ENCODE measurements around the gene CLK1. TPM values are rescaled to one million over a fixed set of nuclear protein-coding genes. Genes with fewer than 3 reads are reported as not detected.

The CLK1 gene
- total and polyA plus RNA-seq, 2 of the 13 experiments (the other 11 are each of a cell fraction or from before 2014, with no cell fraction given), result 66.6 to 101 TPM

DNA sequence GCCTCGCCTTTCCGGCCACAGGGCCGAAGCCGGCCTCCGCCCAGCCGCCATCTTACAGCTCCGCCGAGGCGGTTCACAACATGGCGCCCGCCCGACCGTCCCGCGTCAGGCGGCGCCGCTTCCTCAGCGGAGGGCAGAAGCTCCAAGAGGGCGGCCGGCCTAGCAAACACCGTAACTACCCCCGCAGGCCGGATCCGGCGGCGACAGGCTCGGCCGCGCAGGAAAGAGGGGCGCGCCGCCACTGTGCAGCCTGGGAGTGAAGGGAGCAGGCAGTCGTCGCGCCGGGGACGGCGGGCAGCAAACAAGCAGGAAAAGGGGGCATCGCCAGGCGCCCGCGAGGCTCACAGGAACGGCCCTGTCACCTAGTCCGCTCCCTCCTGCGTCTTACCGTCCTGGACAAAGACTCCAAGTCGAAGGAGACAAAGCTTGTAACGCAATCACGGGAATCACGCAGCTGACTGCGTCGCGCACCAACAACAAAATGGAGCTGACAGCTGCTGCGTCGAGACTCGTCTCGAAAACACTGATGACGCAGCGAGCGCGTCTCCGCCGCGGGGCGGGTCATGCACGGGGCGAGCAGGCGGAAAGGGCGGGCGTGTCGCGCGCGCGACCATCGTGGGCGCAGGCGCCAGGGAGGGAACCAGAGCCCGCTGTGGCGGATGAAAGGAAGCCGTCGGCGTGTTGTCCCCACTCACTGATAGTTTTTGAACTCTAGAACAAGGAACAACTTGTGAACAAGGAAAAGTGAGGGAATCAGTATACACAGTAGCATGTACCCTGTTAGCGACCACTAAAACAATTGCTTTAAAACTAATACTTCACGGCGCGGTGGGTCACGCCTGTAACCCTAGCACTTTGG, at the start of gene CLK1 (continued):
- TF ChIP-seq MLXIP (CRISPR knock-in tag; IDR thresholded peaks at IDR 0.05; ENCODE audit: borderline replicate concordance) (peak; percentile 83), MED8 (CRISPR knock-in tag; IDR thresholded peaks at IDR 0.05; ENCODE audit: insufficient replicate concordance) (no peak), JUN (CRISPR knock-in tag; IDR thresholded peaks at IDR 0.05) (peak; percentile 86), ZNF326 (CRISPR knock-in tag; IDR thresholded peaks at IDR 0.05; ENCODE audit: borderline replicate concordance) (no peak), SMARCE1 (IDR thresholded peaks at IDR 0.05; ENCODE audit: borderline replicate concordance) (no peak), PRDM15 (CRISPR knock-in tag; IDR thresholded peaks at IDR 0.05) (no peak), ZNF562 (CRISPR knock-in tag; IDR thresholded peaks at IDR 0.05; ENCODE audit: borderline replicate concordance) (no peak), ZNF101 (CRISPR knock-in tag; IDR thresholded peaks at IDR 0.05; ENCODE audit: borderline replicate concordance, low read depth) (peak; percentile 79; the same call in 1 of the 2 replicates), BRCA1 (CRISPR knock-in tag; IDR thresholded peaks at IDR 0.05) (peak; percentile 99), ZNF570 (CRISPR knock-in tag; IDR thresholded peaks at IDR 0.05; ENCODE audit: borderline replicate concordance) (peak; percentile 77; the same call in 1 of the 2 replicates), SOX5 (CRISPR knock-in tag; IDR thresholded peaks at IDR 0.05; ENCODE audit: borderline replicate concordance) (peak; percentile 78)
- TF ChIP-seq, protein P1, sequence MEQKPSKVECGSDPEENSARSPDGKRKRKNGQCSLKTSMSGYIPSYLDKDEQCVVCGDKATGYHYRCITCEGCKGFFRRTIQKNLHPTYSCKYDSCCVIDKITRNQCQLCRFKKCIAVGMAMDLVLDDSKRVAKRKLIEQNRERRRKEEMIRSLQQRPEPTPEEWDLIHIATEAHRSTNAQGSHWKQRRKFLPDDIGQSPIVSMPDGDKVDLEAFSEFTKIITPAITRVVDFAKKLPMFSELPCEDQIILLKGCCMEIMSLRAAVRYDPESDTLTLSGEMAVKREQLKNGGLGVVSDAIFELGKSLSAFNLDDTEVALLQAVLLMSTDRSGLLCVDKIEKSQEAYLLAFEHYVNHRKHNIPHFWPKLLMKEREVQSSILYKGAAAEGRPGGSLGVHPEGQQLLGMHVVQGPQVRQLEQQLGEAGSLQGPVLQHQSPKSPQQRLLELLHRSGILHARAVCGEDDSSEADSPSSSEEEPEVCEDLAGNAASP (CRISPR knock-in tag; IDR thresholded peaks at IDR 0.05; ENCODE audit: borderline replicate concordance), result peak; percentile 85; the same call in 1 of the 2 replicates
- TF ChIP-seq, protein P2, sequence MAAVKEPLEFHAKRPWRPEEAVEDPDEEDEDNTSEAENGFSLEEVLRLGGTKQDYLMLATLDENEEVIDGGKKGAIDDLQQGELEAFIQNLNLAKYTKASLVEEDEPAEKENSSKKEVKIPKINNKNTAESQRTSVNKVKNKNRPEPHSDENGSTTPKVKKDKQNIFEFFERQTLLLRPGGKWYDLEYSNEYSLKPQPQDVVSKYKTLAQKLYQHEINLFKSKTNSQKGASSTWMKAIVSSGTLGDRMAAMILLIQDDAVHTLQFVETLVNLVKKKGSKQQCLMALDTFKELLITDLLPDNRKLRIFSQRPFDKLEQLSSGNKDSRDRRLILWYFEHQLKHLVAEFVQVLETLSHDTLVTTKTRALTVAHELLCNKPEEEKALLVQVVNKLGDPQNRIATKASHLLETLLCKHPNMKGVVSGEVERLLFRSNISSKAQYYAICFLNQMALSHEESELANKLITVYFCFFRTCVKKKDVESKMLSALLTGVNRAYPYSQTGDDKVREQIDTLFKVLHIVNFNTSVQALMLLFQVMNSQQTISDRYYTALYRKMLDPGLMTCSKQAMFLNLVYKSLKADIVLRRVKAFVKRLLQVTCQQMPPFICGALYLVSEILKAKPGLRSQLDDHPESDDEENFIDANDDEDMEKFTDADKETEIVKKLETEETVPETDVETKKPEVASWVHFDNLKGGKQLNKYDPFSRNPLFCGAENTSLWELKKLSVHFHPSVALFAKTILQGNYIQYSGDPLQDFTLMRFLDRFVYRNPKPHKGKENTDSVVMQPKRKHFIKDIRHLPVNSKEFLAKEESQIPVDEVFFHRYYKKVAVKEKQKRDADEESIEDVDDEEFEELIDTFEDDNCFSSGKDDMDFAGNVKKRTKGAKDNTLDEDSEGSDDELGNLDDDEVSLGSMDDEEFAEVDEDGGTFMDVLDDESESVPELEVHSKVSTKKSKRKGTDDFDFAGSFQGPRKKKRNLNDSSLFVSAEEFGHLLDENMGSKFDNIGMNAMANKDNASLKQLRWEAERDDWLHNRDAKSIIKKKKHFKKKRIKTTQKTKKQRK (IDR thresholded peaks at IDR 0.05; ENCODE audit: low read length), result no peak
